Hepatocyte (in vitro differentiated cells): ENCODE measurements around the gene DVL1. TPM values are rescaled to one million over a fixed set of nuclear protein-coding genes. Genes with fewer than 3 reads are reported as not detected.

Source experiments
- DNase-seq: peaks from one replicate; pipeline ENCODE4 v3.0.0-alpha.2; 2016; ENCODE audit warnings: low spot score
- H2AFZ ChIP-seq: fragments of 200-600 bp; sonication (generic); 2 replicates; pipeline ENCODE4 v1.6.0; 2016; ENCODE audit warnings: antibody characterized with exemption, mild to moderate bottlenecking
- H3K27ac ChIP-seq: fragments of 200-600 bp; sonication (generic); 2 replicates; pipeline ENCODE4 v1.5.1; 2016; ENCODE audit warnings: mild to moderate bottlenecking
- H3K27me3 ChIP-seq: fragments of 200-600 bp; sonication (generic); 2 replicates; pipeline ENCODE4 v1.6.1; 2016
- H3K36me3 ChIP-seq: fragments of 200-600 bp; sonication (generic); replicated peaks from 2 replicates; pipeline ENCODE4 v1.5.1; 2016; ENCODE audit warnings: low read depth; ENCODE audit not compliant: insufficient read depth
- H3K4me1 ChIP-seq: fragments of 200-600 bp; sonication (generic); 2 replicates; pipeline ENCODE4 v1.5.1; 2016; ENCODE audit warnings: mild to moderate bottlenecking, moderate library complexity; ENCODE audit not compliant: insufficient read depth
- H3K4me2 ChIP-seq: fragments of 200-600 bp; sonication (generic); 2 replicates; pipeline ENCODE4 v1.6.0; 2016
- H3K4me3 ChIP-seq: fragments of 200-600 bp; sonication (generic); 2 replicates; pipeline ENCODE4 v1.5.1; 2016; ENCODE audit warnings: mild to moderate bottlenecking
- H3K79me2 ChIP-seq: fragments of 200-600 bp; sonication (generic); 2 replicates; pipeline ENCODE4 v1.6.0; 2017; ENCODE audit warnings: mild to moderate bottlenecking
- H3K9me2 ChIP-seq: fragments of 200-600 bp; sonication (generic); replicated peaks from 2 replicates; pipeline ENCODE4 v1.6.0; 2017; ENCODE audit warnings: mild to moderate bottlenecking; ENCODE audit not compliant: insufficient read depth
- H3K9me3 ChIP-seq: fragments of 200-600 bp; sonication (generic); 2 replicates; pipeline ENCODE4 v1.5.1; 2016; ENCODE audit warnings: low read depth, mild to moderate bottlenecking
- H4K20me1 ChIP-seq: fragments of 200-600 bp; sonication (generic); 2 replicates; pipeline ENCODE4 v1.6.0; 2016; ENCODE audit warnings: mild to moderate bottlenecking; ENCODE audit not compliant: insufficient read depth, poor library complexity, severe bottlenecking
- EZH2 ChIP-seq: fragments of 200-600 bp; sonication (generic); IDR thresholded peaks from 2 replicates; pipeline ENCODE4 v1.6.1; 2016; ENCODE audit warnings: antibody characterized with exemption, mild to moderate bottlenecking, borderline replicate concordance
- EZH2phosphoT487 ChIP-seq: fragments of 200-600 bp; sonication (generic); IDR thresholded peaks from one replicate; pipeline ENCODE4 v1.6.1; 2018; ENCODE audit warnings: antibody characterized with exemption, mild to moderate bottlenecking, low read depth, moderate library complexity; ENCODE audit not compliant: unreplicated experiment, severe bottlenecking
- WGBS: methylation state at CpG from one replicate; pipeline ENCODE4 v1.1.6; 2016; ENCODE audit warnings: low lambda C conversion rate; ENCODE audit errors: missing lambda C conversion rate; 5-methylcytosine and 5-hydroxymethylcytosine counted together
- polyA plus RNA-seq: library from polyadenylated mRNA; unstranded; fragments of >200 nt; fragmentation: Nextera tagmentation; extraction: Ambion mirVana; gene quantifications from 2 replicates; pipeline ENCODE4 v1.2.1, GENCODE V29; 2016
- total RNA-seq: library from RNA; depleted of rRNA; stranded (reverse); fragments of >200 nt; gene quantifications from 2 replicates; pipeline ENCODE4 v1.2.3, GENCODE V29; 2014
- TF ChIP-seq, protein P1 (sequence below): fragments of 200-600 bp; sonication (generic); IDR thresholded peaks from 2 replicates; pipeline ENCODE4 v1.5.1; 2016; ENCODE audit warnings: antibody characterized with exemption, mild to moderate bottlenecking; ENCODE audit not compliant: poor library complexity

The DVL1 gene
- total and polyA plus RNA-seq, 2 experiments from 2014 or later = 49.1 to 61.6 TPM

DNA sequence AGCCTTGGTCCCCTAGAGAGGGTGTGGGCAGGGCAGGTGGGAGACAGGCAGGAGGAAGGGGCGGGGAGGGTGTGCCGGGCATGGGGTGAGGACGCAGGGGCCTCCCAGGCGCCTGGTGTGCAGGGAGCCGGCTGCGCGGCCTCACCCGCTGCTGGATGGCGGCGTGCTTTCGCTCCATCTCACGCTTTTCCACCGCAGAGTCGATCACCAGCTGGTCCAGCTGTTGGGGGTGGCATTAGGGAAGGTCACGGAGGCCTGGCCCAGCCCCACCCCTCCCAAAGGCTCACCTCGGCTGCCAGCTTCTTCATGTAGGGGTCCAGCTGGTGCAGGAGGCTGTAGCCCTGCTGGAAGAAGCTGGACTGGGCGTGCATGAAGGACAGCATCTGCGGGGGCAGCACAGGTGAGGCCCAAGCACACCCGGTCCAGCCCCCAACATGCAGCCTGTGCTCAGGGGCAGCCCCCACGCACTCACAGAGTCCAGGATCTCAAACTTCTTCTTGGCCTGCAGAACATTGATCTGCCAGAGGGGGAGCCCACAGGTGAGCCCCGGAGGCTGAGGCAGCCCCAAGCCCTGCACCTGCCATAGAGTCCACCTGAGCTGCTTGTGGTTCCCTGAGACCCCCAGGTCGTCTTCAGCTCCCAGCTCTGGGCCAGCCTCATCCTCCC lies 49.4 kb downstream of the DVL1 start:
- Histone ChIP-seq H3K9me2 (no peaks in the 10 kb centered on the region), H3K4me2 (no peak overlapping the region), H3K36me3 (no peaks in the 10 kb centered on the region), H3K4me3 (no peak overlapping the region), H3K4me1 (peaks cover 9% of the 10 kb centered on the region), H4K20me1 (peaks cover 19% of the 10 kb centered on the region), H3K9me3 (no peaks in the 10 kb centered on the region), H3K79me2 (peaks cover 19% of the 10 kb centered on the region), H2AFZ (no peak overlapping the region), H3K27me3 (no peaks in the 10 kb centered on the region), H3K27ac (no peak overlapping the region)
- no peak for DNase-seq
- TF ChIP-seq, protein P1, sequence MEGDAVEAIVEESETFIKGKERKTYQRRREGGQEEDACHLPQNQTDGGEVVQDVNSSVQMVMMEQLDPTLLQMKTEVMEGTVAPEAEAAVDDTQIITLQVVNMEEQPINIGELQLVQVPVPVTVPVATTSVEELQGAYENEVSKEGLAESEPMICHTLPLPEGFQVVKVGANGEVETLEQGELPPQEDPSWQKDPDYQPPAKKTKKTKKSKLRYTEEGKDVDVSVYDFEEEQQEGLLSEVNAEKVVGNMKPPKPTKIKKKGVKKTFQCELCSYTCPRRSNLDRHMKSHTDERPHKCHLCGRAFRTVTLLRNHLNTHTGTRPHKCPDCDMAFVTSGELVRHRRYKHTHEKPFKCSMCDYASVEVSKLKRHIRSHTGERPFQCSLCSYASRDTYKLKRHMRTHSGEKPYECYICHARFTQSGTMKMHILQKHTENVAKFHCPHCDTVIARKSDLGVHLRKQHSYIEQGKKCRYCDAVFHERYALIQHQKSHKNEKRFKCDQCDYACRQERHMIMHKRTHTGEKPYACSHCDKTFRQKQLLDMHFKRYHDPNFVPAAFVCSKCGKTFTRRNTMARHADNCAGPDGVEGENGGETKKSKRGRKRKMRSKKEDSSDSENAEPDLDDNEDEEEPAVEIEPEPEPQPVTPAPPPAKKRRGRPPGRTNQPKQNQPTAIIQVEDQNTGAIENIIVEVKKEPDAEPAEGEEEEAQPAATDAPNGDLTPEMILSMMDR = peak; percentile 22
- TF ChIP-seq EZH2phosphoT487 = no peak
- 81% methylated on average over 9 of the region's 22 CpGs for WGBS

DNA sequence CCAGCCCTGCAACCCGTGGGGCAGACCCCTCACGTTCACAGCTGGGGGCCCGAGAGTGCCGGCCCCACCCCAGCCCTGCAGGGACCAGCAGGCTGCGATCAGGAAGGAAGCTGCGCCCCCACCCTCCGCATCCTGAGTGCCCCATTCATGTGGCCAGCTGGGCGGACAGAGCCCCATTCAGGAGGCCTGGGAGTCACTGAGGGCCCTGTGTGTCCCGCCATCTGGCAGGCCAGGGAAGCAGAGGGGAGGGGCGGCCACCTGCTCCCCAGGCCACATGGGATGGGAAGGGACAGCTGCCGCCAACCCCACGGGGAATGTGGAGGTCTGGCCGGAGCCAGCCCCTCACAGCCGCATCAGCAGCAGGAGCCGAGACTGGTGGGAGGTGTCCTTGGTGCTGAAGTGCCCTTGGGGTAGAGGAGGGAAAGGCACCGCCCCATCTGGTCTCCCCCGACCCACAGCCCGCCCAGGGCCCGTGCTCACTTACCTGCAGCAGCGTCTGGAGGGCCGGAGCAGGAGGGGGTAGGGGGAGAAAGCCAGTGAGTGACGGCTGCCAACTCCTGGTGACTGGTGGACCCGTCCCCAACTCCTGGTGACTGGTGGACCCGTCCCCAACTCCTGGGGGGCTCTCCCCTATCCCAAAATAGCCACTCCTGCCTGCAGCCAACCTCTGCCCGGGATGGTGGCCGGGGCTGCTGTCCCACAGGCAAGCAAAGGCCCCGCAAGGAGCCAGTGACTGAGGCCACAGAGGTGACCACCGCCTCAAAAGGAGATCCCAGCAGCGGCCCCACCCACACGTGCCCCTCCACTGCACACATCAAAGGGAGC lies 50.1 kb downstream of the DVL1 start:
- Histone ChIP-seq H2AFZ (no peak overlapping the region), H3K4me3 (no peak overlapping the region), H3K36me3 (no peaks in the 10 kb centered on the region), H3K27me3 (no peaks in the 10 kb centered on the region), H3K27ac (no peak overlapping the region), H4K20me1 (peaks cover 15% of the 10 kb centered on the region), H3K79me2 (peaks cover 11% of the 10 kb centered on the region), H3K4me1 (peaks cover 3% of the 10 kb centered on the region), H3K4me2 (no peak overlapping the region), H3K9me2 (no peaks in the 10 kb centered on the region), H3K9me3 (no peaks in the 10 kb centered on the region)
- TF ChIP-seq, protein P1 = no peak
- TF ChIP-seq EZH2 (no peak), EZH2phosphoT487 (no peak)
- no peak for DNase-seq
- 70% methylated on average over 28 of the region's 30 CpGs for WGBS

- H3K79me2 ChIP-seq = peaks cover 1% of the 10 kb centered on the region
- H2AFZ ChIP-seq = no peak overlapping the region
- H3K36me3 ChIP-seq = no peaks in the 10 kb centered on the region
- no peak for DNase-seq
- no peaks in the 10 kb centered on the region for H3K4me1 ChIP-seq
- no peak overlapping the region for H3K27ac ChIP-seq
- H3K9me3 ChIP-seq = no peaks in the 10 kb centered on the region
- no peaks in the 10 kb centered on the region for H3K27me3 ChIP-seq
- 98% methylated on average over 24 of the region's 31 CpGs for WGBS
- no peaks in the 10 kb centered on the region for H3K9me2 ChIP-seq
- no peak overlapping the region for H3K4me2 ChIP-seq
- H4K20me1 ChIP-seq = peaks cover 10% of the 10 kb centered on the region
- TF ChIP-seq EZH2phosphoT487 = no peak
- TF ChIP-seq, protein P1 = no peak
- no peak for TF ChIP-seq EZH2
- no peak overlapping the region for H3K4me3 ChIP-seq
Observed at GRCh38 chr1:1297802-1298424, 51.3 kb downstream of the DVL1 start.
